GM19351 (cell line): ENCODE data around the gene IFNLR1.

Experiments
- ATAC-seq: cut with Tn5 transposase; IDR thresholded peaks from one replicate; pipeline ENCODE4 v1.9.1; 2021; ENCODE audit warnings: mild to moderate bottlenecking, moderate library complexity; ENCODE audit not compliant: unreplicated experiment

The IFNLR1 gene

DNA sequence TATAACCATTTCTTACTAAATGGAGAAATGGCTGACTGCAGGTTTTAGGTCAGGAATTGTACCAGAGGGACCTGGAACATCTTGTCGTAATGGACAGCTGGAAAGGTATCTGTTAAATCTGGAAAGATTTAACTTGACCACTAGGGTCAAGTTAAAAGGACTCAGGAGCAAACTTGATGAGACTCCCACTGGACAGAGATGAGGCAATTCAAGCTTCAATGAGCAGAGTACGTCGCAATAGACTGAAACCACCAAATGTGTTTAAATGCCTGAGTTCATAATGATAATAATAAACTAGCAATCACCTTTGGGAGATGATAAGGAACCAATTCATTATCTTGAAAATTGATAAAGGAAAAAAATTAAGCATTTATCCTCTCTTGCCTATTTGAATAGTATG is 8.7 kb downstream of the IFNLR1 start:
- no peak for ATAC-seq

DNA sequence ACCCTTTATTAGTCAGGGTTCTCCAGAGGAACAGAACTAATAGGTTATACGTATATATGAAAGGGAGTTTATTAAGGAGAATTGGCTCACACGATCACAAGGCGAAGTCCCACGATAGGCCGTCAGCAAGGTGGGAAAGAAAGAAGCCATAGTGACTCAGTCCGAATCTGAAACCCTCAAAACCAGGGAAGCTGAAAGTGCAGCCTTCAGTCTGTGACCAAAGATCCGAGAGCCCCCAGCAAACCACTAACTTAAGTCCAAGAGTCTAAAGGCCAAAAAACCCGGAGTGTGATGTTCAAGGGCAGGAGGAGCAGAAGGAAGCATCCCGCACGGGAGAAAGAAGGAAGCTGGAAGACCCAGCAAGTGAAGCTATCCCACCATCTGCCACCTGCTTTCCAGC is 9.9 kb downstream of the IFNLR1 start:
- no peak for ATAC-seq

DNA sequence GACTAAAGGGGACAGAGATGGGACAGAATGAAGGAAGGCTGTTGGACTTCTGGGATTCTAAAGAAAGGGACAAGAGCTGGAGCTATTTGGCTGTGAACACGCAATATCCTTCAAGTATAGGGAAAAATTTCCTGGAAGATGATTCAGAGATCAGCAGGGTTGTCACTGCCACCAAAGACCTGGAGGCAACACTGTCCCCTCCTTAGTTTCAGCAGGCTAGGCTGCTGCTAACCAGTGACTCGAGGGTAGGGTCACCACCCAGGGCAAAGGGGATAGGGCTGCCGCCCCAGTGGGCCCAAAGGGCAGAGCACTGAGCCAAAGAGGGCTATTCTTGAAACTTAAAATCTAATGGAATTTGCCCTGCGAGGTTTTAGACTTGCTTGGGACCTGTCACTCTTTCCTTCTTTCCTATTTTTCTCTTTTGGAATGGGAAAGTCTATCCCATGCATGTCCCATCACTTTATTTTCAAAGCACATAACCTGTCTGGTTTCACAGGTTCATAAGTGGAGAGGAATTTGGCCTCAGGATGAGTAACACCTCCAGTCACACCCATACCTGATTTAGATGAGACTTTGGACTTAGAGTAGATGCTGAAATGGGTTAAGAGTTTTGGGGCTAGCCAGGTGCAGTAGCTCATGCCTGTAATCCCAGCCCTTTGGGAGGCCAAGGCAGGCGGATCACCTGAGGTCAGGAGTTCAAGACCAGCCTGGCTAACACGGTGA is 11.9 kb downstream of the IFNLR1 start:
- ATAC-seq: no peak

DNA sequence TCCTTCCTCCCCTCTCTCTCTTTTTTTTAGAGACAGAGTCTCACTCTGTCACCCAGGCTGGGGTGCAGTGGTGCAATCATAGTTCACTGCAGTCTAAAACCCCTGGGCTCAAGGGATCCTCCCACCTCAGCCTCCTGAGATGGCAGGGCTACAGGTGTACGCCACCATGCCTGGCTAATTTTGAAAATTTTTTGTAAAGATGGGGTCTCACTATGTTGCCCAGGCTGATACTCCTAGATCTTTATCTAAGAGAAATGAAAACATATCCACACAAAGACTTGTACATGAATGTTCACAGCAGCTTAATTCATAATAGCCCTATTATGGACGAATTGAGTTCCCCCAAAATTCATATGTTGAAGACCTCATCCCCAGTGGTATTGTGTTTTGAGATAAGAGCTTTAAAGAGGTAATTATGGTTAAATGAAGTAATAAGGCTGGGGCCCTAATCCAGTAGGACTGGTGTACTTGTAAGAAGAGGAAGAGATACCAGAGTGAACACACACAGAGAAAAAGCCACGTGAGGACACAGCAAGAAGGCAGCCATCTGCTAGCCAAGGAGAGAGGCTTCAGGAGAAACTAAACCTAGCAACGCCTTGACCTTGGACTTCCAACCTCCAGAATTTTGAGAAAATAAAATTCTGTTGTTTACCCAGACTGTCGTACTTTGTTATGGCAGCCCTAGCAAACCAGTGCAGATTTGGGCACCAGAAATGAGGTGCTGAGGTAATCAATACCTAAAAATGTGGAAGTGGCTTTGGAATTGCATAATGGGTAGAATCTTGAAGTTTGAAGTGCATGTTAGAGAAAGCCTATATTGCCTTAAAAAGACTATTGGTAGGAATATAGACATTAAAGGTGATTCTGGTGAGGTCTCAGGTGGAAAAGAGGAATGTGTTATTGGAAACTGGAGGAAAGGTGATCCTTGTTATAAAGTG is 13.2 kb downstream of the IFNLR1 start:
- ATAC-seq: no peak

DNA sequence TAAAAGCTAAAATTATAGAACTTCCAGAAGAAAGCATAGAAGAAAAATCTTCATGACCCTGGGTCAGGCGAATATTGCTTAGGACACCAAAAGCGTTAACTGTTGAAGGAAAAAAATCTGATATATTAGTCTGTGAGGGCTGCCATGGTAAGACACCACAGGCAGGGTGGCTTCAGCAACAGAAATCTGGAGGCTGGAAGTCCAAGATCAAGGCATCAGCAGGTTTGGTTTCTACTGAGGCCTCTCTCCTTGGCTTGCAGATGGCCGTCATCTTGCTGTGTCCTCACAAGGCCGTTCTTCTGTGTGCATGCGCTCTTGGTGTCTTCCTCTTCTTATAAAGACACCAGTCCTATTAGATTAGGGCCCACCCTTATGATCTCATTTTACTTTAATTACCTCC is 14.5 kb downstream of the IFNLR1 start:
- ATAC-seq: no peak

DNA sequence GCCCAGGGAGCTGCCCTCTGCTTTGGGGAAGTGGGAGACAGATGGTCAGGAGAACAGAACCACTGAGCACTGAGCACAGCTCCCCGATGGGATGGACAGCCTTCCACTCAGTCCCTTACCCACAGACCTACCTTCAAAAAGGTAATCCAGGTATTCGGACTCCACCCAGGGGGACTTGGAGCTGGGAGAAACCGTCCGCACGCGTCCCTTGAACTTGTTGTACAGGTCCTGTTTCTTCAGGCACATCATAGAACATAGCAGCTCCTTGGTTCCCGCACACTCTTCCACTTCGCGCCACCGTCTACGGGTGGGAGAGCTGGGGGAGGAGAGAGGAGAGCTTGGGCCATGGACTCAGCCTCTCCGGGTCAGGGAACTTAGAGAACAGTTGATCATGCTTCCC is 17.8 kb downstream of the IFNLR1 start:
- no peak for ATAC-seq

DNA sequence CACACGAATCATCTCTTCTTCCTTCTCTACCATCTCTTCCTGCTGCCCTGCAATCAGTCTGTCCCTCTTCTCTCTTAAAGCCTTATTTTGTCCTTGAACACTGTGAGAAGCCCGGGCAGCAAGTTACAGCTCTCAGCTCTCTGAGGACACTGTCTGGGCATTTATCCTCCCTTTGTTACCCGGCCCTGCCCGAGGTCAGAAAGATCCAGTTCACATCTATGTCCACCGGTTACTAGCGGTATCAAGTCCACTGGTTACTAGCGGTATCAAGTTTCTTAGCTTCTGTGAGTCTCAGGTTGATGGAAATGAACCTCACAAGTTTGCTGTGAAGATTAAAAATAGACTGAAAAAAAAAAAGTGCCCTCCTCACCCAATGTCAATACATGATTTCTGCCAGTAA is 18.8 kb downstream of the IFNLR1 start:
- ATAC-seq: no peak

DNA sequence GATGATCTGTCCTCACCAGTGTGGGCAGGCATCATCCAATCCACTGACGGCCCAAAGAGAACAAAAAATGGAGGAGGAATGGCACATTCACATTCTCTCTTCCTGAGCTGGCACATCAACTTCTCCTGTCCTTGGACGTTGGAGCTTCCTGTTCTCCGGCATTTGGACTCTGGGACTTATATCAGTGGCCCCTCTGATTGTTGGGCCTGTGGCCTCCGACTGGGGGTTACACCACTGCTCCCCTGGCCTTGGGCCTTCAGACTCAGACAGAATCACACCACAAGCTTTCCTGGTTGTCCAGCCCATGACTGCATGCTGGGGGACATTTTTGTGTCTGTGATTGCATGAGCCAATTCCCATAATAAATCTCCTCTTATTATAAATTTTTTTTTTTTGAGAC is 20.1 kb downstream of the IFNLR1 start:
- no peak for ATAC-seq

DNA sequence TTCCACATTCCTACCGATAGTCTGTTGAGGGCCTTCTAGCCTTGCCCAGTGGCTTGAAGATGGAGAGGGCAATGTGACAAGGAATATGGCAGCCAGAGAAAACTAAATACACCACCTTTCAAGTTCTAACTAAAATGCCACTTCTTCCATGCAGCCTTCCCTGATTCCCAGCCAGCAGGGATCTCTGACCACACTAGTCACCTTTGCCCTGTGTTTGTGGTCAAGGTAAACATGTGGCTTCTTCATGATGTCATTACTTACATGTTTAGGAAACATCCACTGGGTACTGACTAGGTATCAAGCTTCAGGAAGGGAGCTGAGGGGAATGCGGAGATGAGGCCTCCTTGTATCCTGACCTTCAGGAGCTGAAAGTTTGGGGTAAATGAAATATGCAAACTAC is 21.6 kb downstream of the IFNLR1 start:
- ATAC-seq: no peak

DNA sequence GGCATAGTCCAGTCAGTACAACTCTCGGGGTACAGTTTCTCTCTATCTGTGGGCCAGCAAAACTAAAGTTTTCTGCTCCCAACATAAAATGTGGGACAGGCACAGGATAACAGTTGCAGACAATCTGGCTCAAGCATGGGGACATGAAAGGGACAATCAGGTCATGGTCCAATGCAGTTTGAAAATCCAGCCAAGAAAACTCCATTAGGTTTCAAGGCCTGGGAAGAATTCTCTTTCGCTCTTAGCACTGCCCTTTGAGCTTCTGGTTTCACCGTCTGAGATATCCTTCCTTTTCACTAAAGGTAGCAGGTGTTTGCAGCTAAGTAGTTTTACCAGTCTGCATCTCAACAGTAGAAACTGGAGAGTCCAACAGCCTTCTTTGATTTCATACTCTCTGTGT is 23.1 kb downstream of the IFNLR1 start:
- no peak for ATAC-seq

DNA sequence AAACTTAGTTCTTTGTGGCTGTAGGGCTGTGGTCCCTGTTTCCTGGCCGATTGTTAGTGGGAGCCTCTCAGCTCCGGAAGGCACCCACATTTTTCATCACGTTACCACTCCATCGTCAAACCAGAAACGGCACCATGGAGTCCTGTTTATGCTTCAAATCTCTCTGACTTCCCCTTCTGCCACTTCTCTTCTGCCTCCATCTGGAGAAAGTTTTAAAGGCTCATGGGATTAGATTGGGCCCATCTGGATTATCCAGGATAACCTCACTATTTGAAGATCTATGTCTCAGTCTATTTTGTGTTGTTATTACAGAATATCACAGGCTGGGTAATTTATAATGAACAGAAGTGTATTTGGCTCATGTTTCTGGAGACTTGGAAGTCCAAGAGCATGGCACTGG is 24.9 kb downstream of the IFNLR1 start:
- ATAC-seq: no peak

DNA sequence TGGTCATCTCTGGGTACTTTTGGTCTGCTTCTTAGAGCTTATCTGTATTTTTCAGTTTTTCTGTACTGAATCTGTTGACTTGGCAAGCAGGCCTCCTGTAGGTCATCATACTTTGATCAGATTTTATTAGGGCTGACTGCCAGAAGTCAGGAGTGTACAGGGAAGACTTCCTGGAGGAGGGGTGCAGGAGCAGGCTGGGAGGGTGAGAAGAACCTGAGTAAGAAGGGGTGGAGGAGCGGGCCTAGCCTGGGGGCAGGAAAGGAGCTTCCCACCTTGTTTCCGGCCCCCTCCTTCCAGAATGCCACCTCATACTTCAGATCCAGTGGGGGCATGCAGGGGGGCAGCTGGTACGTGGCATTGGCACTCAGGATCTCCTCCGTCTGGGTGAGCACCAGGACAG is 25.8 kb downstream of the IFNLR1 start:
- ATAC-seq: no peak

DNA sequence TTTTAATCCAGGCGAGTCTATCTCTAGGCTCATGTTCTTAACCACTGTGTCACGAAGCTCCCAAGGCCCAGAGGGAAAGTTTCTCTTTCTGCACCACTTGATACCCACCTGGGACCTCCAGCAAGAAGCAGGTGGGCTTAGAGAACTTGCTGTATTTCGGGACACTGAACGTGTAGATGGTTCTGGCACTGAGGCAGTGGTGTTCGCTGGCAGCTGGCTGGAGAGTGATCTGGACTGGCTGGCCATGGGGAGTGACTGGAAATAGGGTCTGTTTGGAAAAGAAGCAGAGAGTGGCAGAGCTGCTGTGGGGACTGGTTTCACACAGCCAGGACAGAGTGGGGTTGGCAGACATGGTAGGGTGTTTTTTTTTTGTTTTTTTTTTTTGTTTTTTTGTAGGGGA is 27.7 kb downstream of the IFNLR1 start:
- ATAC-seq: no peak

DNA sequence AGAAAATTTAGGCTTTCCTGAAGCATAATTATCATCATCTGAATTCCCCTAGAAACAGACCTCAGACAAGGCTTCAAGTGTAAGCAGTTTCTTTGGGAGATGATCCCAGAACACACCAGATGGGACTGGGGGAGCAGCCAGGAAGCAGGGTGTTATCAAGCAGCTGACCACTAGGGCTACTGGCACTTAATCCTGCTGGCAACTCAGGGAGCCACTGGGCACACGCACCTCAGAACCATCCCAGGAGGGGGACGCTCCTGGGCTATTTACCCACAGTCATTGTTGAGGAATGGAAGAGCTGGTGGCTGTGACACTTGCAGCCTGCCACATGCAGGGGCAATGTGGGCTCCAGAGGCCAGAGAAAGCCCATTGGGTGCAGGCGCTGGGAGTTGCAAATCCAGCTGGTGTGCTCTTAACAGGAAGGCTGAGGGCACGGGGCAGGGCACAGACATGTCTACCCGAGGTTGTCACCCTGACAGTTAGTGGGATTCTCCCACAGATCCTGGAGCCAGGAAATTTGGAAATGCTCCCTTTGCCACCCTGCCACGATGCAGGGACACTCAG is 29.1 kb downstream of the IFNLR1 start:
- no peak for ATAC-seq

DNA sequence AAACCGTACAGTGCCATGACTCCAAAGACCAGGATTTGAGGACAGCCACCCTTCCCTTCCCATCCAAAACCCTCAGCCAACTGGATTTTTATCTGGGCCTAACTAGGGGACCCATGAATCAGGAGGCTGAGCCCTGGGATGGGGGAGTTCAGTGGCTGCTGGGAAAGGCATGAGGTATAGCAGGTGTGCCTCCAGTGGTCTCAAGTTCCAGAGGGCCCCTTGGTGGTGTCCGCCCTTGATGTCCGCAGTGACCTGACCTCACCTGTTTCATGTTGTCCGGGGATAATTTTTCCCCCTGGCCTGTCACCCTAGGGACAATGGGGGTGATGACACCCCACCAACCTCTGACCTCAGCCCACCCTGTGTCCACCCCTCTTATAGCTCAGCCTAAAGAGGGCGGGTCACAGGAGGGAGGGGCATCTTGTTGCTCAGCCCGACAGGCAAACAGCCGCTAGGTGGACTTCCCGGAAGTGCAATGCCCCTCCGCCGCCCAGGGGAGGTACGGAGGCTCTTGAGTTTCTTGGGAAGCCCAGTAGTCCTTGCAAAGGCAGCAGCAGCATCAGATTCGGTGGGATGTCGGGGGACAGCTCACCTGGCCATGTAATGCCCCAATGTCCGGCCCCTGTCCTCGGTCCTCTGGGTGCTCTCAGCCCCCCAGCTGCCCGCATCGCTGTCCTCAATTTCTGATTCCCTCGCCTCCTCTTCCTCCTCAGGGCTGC is 30.4 kb downstream of the IFNLR1 start:
- no peak for ATAC-seq

DNA sequence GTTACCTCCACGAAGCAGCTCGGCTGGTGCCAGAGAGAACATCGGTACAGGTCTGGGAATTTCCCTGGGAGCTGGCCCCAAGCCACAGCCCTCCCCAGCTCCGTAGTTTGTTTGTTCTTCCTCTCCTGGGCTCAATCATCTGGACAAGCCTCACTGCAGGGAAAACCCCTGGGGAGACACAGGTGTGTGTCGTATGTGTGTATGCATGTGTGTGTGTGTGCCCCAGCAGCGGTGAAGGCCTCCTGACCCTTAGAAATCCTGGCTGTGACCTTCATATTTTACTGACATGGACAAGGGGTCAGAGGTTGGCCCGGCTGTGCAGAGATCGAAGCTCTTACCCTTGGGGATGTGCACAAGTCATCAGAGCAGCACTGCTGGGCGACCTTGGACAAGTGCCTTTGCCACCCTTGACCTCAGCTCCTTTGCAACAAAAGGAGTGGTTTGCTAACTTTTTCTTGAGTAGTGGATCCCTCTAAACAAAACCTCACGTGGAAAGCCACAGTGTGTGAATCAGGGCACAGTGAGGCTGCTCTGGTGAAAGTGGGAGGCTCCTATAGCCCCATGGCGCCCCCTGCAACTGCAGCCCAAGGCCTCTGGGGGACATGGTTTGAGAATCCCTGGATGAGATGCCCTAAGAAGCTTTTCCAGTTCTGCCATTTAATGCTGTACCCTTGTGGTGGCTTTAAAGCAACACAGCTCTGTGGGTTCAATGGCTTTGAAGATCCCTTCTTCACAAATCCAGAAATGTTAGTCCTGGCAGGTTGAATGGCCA is 31.9 kb downstream of the IFNLR1 start:
- no peak for ATAC-seq

DNA sequence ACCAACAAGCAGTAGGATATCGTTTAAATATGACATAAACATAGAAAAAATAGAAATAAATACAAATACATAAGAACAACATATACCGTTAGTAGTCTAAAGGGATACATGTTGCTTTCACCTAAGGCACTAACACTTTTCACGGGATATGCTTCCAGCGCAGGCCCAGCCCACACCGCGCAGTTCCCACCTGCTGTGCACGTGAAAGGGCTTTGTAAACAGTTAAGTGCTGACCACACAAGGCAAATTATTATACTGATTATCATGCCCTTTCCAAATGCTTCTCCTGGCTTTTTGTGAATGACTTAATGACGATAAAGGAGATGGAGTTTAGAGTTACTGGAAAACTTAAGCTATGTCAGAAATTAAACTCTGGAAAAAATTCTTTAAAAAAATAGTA is 32.9 kb downstream of the IFNLR1 start:
- ATAC-seq: no peak

DNA sequence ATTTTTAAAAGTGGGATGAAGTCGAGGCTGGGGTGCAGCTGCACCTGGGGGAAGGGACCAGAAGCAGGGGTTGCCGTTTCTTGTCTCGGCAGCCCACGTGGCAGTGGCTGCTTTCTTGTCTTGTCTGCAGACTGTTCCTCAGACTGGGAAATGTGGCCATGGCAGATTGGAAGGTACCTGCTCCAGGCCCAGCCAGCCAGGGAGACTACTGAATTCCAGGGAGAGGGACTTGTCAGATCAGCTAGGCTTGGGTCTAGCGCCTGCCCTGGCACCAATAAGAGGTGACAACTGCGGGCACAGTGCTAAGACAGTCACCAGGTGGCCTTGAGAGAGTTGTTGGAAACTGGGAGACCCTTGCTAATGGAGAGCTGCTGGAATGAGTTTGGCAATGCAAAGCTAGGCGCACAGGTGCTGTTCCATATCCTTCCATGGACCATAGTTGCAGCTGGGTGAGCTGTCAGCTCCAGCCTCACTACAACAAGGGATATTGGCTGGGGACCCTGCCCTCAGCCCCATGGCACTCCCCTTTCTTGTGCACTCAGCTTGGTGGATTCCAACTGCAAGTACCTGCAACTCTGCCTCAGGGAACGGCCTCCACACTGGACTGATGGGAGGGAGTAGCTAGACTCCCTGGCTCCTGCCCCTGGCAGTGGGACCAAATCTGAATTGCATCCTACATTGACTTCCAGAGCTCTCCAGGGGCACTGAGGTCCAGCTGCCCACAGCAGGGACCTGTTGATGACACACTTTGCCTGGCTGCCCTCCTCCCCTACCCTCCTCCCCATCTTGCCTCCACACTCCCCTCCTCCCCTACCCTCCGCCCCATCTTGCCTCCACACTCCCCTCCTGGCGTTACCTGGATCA is 34.2 kb downstream of the IFNLR1 start:
- ATAC-seq: no peak

DNA sequence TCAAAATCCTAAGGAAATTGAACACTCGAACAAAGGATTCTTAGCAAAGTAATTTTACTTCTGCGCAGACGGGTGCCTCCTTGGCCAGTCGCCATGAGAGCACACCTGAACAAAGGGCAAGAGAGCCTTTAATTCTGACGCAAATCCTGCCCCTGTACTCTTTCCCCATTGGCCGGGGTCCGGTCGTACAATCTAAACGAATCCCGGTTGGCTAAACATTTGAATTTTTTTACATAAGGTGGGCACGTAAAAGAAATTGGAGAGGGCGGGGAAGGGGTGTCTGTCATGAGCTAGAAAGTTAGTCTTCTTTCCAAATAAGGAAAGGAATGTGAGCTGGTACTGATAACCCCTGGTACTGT is 35.9 kb downstream of the IFNLR1 start:
- no peak for ATAC-seq
